ENCODE measurements around the gene IFT81.
"Not testable (repeated sequence)": the region's sequence is repeated elsewhere in the genome, so short reads cannot be mapped to it uniquely, and the experiment has no call there.

IFT81 gene

GRCh38 chr12:110197003-110197402, 72.8 kb downstream of the IFT81 start:
- FAIRE-seq (no peak), DNase-seq (ENCODE audit: extremely low spot score, insufficient read length, low read depth) (no peak)

DNA sequence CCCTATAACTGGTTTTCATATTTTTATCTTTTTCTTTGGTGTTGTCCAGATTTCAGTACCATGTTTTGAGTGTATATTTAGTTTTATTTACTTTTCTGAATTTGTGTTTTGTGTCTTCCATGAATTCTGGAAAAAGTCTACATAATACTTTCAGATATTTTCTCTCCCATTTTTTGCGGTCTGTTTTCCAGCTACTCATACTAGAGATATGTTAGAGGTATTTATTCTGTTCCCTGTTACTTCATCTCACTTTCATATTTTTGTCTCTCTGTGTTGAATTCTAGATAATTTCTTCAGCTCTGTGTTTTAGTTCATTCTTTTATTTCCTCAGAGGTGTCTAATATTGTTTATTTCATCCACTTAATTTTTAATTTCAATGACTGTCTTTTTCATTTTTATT, 74.2 kb downstream of the IFT81 start:
- FAIRE-seq, result no peak
- no peak for DNase-seq (ENCODE audit: extremely low spot score, insufficient read length, low read depth)

DNA sequence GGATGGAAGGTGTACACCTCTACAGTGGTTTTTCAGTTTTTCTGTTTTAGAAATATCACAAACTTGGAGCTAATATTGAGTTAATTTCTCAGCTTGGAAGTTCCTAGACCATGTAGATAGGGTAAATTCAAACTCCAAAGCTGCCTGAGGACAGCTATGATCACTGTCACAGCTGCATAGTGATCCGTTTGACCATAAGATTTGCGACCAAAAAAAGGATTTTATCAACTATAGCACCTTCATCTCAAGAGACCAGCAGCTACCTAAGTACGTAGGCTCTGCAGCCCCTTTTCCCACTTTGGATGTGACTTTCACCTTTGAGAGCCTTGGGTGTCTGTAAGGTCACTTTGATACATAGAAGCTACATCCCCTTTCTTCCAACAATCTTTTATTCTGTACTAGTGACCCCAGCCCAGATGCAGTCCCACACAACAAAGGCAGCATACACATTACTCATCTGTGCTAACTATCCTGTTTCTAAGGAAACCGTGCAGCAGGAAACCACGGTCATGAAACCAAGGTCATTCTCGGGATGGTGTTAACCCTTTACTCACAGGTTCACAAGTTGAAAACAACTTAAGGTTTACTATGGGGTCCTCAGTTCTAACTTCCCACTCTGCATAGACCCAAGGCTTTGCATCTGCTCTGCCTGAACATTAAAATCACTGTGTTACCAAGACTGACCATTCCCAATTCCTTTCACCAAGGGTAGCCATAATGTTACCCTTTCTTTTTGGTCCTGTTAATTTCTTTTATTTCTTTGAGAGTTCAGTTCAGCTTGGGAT, 75.4 kb downstream of the IFT81 start:
- DNase-seq (ENCODE audit: extremely low spot score, insufficient read length, low read depth) (no peak), FAIRE-seq (peak; percentile 65)

- DNase-seq (ENCODE audit: extremely low spot score, insufficient read length, low read depth) (no peak), FAIRE-seq (no peak)
Measured at GRCh38 chr12:110200124-110200417, 75.9 kb downstream of the IFT81 start.

GRCh38 chr12:110201995-110202394, 77.8 kb downstream of the IFT81 start:
- DNase-seq (ENCODE audit: extremely low spot score, insufficient read length, low read depth) (no peak), FAIRE-seq (no peak)

GRCh38 chr12:110203546-110203945, 79.4 kb downstream of the IFT81 start:
- DNase-seq (ENCODE audit: extremely low spot score, insufficient read length, low read depth), result no peak
- no peak for FAIRE-seq

GRCh38 chr12:110205931-110206330, 81.8 kb downstream of the IFT81 start:
- FAIRE-seq, result no peak
- no peak for DNase-seq (ENCODE audit: extremely low spot score, insufficient read length, low read depth)

DNA sequence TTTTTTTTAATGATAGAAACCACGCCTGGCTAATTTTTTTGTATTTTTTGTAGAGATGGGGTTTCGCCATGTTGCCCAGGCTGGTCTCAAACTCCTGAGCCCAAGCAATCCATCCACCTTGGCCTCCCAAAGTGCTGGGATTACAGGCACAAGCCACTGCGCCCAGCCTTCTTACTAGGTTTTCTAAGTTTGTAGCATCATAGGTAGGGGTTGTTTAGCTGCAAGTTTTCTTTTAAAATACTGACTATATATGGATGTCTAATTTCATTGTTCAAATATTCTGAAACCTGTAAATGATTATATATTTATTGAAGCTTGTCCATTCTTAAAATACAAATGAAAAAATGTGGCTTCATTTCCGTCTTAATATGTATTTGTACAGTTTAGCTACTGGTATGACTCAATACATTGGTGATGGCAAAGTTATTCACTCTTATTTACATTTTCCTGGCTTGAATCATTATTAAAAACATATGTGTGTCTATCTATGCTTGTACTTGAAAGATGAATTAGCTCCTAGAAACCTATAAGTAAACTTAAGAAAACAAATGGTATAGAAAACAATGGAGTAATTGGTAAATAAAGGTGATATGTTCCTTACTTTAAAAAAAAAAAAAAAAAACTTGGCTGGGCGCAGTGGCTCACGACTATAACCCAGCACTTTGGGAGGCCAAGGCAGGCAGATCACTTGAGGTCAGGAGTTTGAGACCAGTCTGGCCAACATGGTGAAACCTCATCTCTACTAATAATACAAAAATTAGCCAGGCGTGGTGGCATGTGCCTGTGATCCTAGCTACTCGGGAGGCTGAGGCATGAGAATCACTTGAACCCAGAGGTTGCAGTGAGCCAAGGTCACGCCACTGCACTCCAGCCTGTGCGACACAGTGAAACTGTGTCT, 87.7 kb downstream of the IFT81 start:
- peak; percentile 30 for DNase-seq (ENCODE audit: extremely low spot score, insufficient read length, low read depth)
- not testable (repeated sequence) for FAIRE-seq

- DNase-seq (ENCODE audit: extremely low spot score, insufficient read length, low read depth) (no peak), FAIRE-seq (no peak)
Measured at GRCh38 chr12:110217996-110218674, 94.0 kb downstream of the IFT81 start.

GRCh38 chr12:110222027-110222426, 97.9 kb downstream of the IFT81 start:
- DNase-seq (ENCODE audit: extremely low spot score, insufficient read length, low read depth) (no peak), FAIRE-seq (no peak)

DNA sequence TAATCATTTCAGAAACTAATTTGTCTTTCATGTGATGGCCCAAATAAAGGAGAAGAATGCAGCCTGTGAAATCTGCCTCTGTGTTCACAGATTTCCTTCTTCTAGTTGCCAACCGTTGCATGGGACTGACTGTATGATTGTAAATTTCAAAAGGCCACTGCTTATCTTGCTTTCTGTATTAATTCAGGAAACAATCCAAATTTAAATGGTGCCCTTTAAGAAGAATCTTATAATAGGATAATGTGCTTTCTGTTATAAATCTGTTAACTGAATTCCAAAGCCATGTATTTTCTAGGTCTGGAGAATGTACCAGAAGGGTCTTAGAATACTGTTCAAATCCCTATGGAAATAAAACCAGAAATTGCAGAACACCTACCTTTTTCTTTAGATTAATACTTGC, 98.3 kb downstream of the IFT81 start:
- FAIRE-seq, result no peak

GRCh38 chr12:110223777-110224378, 99.7 kb downstream of the IFT81 start:
- DNase-seq (ENCODE audit: extremely low spot score, insufficient read length, low read depth), result no peak
- FAIRE-seq, result no peak

More for the DNA sequence above, 98.3 kb downstream of the IFT81 start:
- no peak for DNase-seq (ENCODE audit: extremely low spot score, insufficient read length, low read depth)

GRCh38 chr12:110224379-110225304, 100.5 kb downstream of the IFT81 start:
- no peak for DNase-seq (ENCODE audit: extremely low spot score, insufficient read length, low read depth)
- FAIRE-seq, result no peak

- DNase-seq (ENCODE audit: extremely low spot score, insufficient read length, low read depth) (no peak), FAIRE-seq (no peak)
Measured at GRCh38 chr12:110227138-110227537, 103.0 kb downstream of the IFT81 start.

- FAIRE-seq; DNase-seq (ENCODE audit: extremely low spot score, insufficient read length, low read depth): not testable (repeated sequence)
Measured at GRCh38 chr12:110228348-110228747, 104.2 kb downstream of the IFT81 start.

- DNase-seq (ENCODE audit: extremely low spot score, insufficient read length, low read depth) (no peak), FAIRE-seq (no peak)
Measured at GRCh38 chr12:110228756-110229155, 104.6 kb downstream of the IFT81 start.

GRCh38 chr12:110229409-110229808, 105.3 kb downstream of the IFT81 start:
- FAIRE-seq (no peak), DNase-seq (ENCODE audit: extremely low spot score, insufficient read length, low read depth) (no peak)

GRCh38 chr12:110230655-110231054, 106.5 kb downstream of the IFT81 start:
- no peak for FAIRE-seq
- no peak for DNase-seq (ENCODE audit: extremely low spot score, insufficient read length, low read depth)

DNA sequence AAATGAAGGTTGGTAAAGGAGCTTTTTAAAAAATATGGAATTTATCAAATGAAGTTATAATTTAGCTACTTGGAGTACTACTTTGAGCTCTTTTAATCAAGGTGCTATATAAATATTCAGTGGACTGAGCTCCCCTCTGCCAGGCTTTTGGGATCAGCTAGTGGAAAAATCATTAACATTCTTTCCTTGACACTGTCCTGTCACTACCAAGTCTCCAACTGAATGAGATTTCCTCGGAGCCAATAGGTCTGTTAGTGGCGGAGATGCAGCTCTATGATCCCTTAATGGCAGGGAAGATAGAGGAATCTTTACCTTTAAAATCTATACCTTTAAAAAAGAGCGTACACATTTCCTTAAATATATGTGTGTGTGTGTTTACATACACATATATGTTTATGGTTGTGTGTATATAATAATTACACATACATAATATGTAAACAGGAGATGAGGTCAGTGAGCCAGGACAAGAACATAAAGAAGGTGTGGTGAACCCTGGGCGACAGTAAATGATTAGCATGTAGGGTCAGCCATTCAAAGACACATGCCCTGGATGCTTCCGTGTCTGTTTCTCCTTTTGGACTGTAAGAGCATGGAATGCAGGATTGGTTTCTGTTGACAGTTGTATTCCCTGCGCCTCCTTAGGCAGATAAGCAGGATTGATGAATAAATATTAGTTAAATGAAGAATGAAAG, 109.2 kb downstream of the IFT81 start:
- no peak for DNase-seq (ENCODE audit: extremely low spot score, insufficient read length, low read depth)
- no peak for FAIRE-seq

All from GM18507 (cell line).